H9 (cell line): ENCODE measurements around the gene KLF14. TPM values are rescaled to one million over a fixed set of nuclear protein-coding genes. Genes with fewer than 3 reads are reported as not detected.
"Not testable (repeated sequence)": the region's sequence is repeated elsewhere in the genome, so short reads cannot be mapped to it uniquely, and the experiment has no call there.

Experiments used
- DNase-seq: peaks from one replicate; pipeline ENCODE4 v3.0.0-alpha.2; 2017
- H2AFZ ChIP-seq: one replicate; pipeline ENCODE4 v1.6.1; 2013; ENCODE audit warnings: mild to moderate bottlenecking, low read length, control low read depth, moderate library complexity
- H2AK5ac ChIP-seq: 2 replicates; pipeline ENCODE4 v1.6.1; 2013; ENCODE audit warnings: low read length, control low read depth, mixed read lengths; ENCODE audit not compliant: insufficient read length
- H2BK120ac ChIP-seq: one replicate; pipeline ENCODE4 v1.6.1; 2013; ENCODE audit warnings: low read depth, mild to moderate bottlenecking, low read length, control low read depth, inconsistent platforms; ENCODE audit not compliant: poor library complexity, severe bottlenecking
- H2BK12ac ChIP-seq: 2 replicates; pipeline ENCODE4 v1.6.1; 2013; ENCODE audit warnings: low read length, control low read depth, mixed read lengths, low read depth; ENCODE audit not compliant: insufficient read length
- H2BK15ac ChIP-seq: 2 replicates; pipeline ENCODE4 v1.6.1; 2013; ENCODE audit warnings: low read depth, low read length, control low read depth
- H2BK20ac ChIP-seq: one replicate; pipeline ENCODE4 v1.6.1; 2013; ENCODE audit warnings: low read depth, mild to moderate bottlenecking, low read length, control low read depth, inconsistent platforms; ENCODE audit not compliant: poor library complexity, severe bottlenecking
- H2BK5ac ChIP-seq: 2 replicates; pipeline ENCODE4 v1.6.1; 2013; ENCODE audit warnings: low read length, control low read depth, mixed read lengths; ENCODE audit not compliant: insufficient read length
- H3K14ac ChIP-seq: 2 replicates; pipeline ENCODE4 v1.6.1; 2013; ENCODE audit warnings: low read length, control low read depth; ENCODE audit not compliant: insufficient read depth
- H3K18ac ChIP-seq: 2 replicates; pipeline ENCODE4 v1.6.1; 2013; ENCODE audit warnings: low read depth, mild to moderate bottlenecking, mixed read lengths, low read length, control low read depth; ENCODE audit not compliant: insufficient read length
- H3K23ac ChIP-seq: 2 replicates; pipeline ENCODE4 v1.6.1; 2013; ENCODE audit warnings: low read length, control low read depth, mixed read lengths, low read depth; ENCODE audit not compliant: insufficient read length
- H3K23me2 ChIP-seq: 2 replicates; pipeline ENCODE4 v1.6.1; 2013; ENCODE audit warnings: low read depth, mild to moderate bottlenecking, mixed read lengths, low read length, control low read depth; ENCODE audit not compliant: insufficient read length, poor library complexity, severe bottlenecking
- H3K27ac ChIP-seq: 2 replicates; pipeline ENCODE4 v1.5.1; 2013; ENCODE audit warnings: low read length, control low read depth, mixed read lengths, low read depth; ENCODE audit not compliant: insufficient read length
- H3K27me3 ChIP-seq: 2 replicates; pipeline ENCODE4 v1.6.1; 2013; ENCODE audit warnings: low read length, control low read depth, inconsistent platforms; ENCODE audit not compliant: insufficient read depth
- H3K4ac ChIP-seq: 2 replicates; pipeline ENCODE4 v1.6.1; 2013; ENCODE audit warnings: low read depth, mild to moderate bottlenecking, control low read depth, inconsistent platforms, low read length, moderate library complexity
- H3K4me1 ChIP-seq: 2 replicates; pipeline ENCODE4 v1.6.1; 2013; ENCODE audit warnings: low read length, control low read depth, inconsistent platforms; ENCODE audit not compliant: insufficient read depth
- H3K4me2 ChIP-seq: 2 replicates; pipeline ENCODE4 v1.6.1; 2013; ENCODE audit warnings: low read length, control low read depth, mixed read lengths; ENCODE audit not compliant: insufficient read length, insufficient read depth
- H3K56ac ChIP-seq: 2 replicates; pipeline ENCODE4 v1.6.1; 2013; ENCODE audit warnings: low read depth, mild to moderate bottlenecking, mixed read lengths, low read length, control low read depth; ENCODE audit not compliant: insufficient read length
- H3K79me1 ChIP-seq: 2 replicates; pipeline ENCODE4 v1.6.1; 2013; ENCODE audit warnings: low read depth, mild to moderate bottlenecking, moderate library complexity, low read length, control low read depth, inconsistent platforms; ENCODE audit not compliant: insufficient read depth, poor library complexity, severe bottlenecking
- H3K79me2 ChIP-seq: 2 replicates; pipeline ENCODE4 v1.6.1; 2013; ENCODE audit warnings: low read length, control low read depth, inconsistent platforms; ENCODE audit not compliant: insufficient read depth
- H3K9ac ChIP-seq: 2 replicates; pipeline ENCODE4 v1.6.1; 2013; ENCODE audit warnings: low read length, control low read depth, mixed read lengths; ENCODE audit not compliant: insufficient read length; ENCODE audit errors: extremely low read depth
- H3K9me3 ChIP-seq: one replicate; pipeline ENCODE4 v1.6.1; 2013; ENCODE audit warnings: low read depth, low read length, inconsistent platforms; ENCODE audit not compliant: control insufficient read depth
- H3T11ph ChIP-seq: one replicate; pipeline ENCODE4 v1.6.1; 2013; ENCODE audit warnings: mild to moderate bottlenecking, low read length, control low read depth, inconsistent platforms
- H4K20me1 ChIP-seq: one replicate; pipeline ENCODE4 v1.6.1; 2013; ENCODE audit not compliant: control insufficient read depth, insufficient read length, insufficient read depth
- H4K5ac ChIP-seq: 2 replicates; pipeline ENCODE4 v1.6.1; 2013; ENCODE audit warnings: low read depth, mild to moderate bottlenecking, mixed read lengths, low read length, control low read depth; ENCODE audit not compliant: insufficient read length
- H4K8ac ChIP-seq: replicated peaks from 2 replicates; pipeline ENCODE4 v1.6.1; 2013; ENCODE audit warnings: low read length, control low read depth, mixed read lengths, low read depth; ENCODE audit not compliant: insufficient read length
- H4K91ac ChIP-seq: 2 replicates; pipeline ENCODE4 v1.6.1; 2013; ENCODE audit warnings: low read depth, mild to moderate bottlenecking, moderate library complexity, mixed read lengths, low read length, control low read depth; ENCODE audit not compliant: insufficient read length
- H3K27ac Mint-ChIP-seq, 3 experiments: 2 replicates in 2 of 3; 3 replicates in 1 of 3; pipeline ENCODE4 v1.8.0; 2020 to 2021; ENCODE audit warnings: mixed read lengths in 3 of 3, mild to moderate bottlenecking in 1 of 3, moderate library complexity in 1 of 3
- H3K27me3 Mint-ChIP-seq: 2 replicates; pipeline ENCODE4 v1.8.0; 2021; ENCODE audit warnings: low read depth, mild to moderate bottlenecking, moderate library complexity, mixed read lengths
- H3K36me3 Mint-ChIP-seq, 3 experiments: 2 replicates in 2 of 3; 3 replicates in 1 of 3; pipeline ENCODE4 v1.8.0; 2020 to 2021; ENCODE audit warnings: low read depth in 3 of 3, mixed read lengths in 3 of 3; ENCODE audit not compliant: insufficient read depth in 1 of 3
- H3K4me1 Mint-ChIP-seq, 2 experiments: 2 replicates each; pipeline ENCODE4 v1.8.0; 2020; ENCODE audit warnings: mixed read lengths in 2 of 2
- H3K4me3 Mint-ChIP-seq, 2 experiments: 2 replicates in 1 of 2; 3 replicates in 1 of 2; pipeline ENCODE4 v1.8.0; 2020 to 2021; ENCODE audit warnings: mild to moderate bottlenecking in 2 of 2, mixed read lengths in 2 of 2, moderate library complexity in 1 of 2
- H3K9me3 Mint-ChIP-seq, 2 experiments: 2 replicates in 1 of 2; 3 replicates in 1 of 2; pipeline ENCODE4 v1.8.0; 2020; ENCODE audit warnings: mild to moderate bottlenecking in 2 of 2, mixed read lengths in 2 of 2, moderate library complexity in 1 of 2
- CTCF ChIP-seq: fragments of 200-600 bp; sonication (generic); conservative IDR thresholded peaks from 3 replicates; pipeline ENCODE4 v1.8.0; 2021; ENCODE audit warnings: antibody characterized with exemption, mild to moderate bottlenecking
- WGBS: extraction: QIAGEN DNeasy Blood & Tissue Kit; methylation state at CpG from one replicate; pipeline ENCODE4 v1.1.7; 2013; ENCODE audit warnings: missing lambda C conversion rate, low lambda C conversion rate, mixed read lengths; ENCODE audit not compliant: insufficient read length; ENCODE audit errors: extremely low coverage; 5-methylcytosine and 5-hydroxymethylcytosine counted together
- total RNA-seq: library from RNA; stranded (reverse); gene quantifications from 2 replicates; pipeline ENCODE4 v1.2.1, GENCODE V29; 2021

The KLF14 gene
- total RNA-seq, 1 experiment from 2014 or later: not detected

GRCh38 chr7:130768854-130769253, 34.8 kb upstream of the KLF14 start:
- no peak overlapping the region for H2BK120ac ChIP-seq

GRCh38 chr7:130764569-130764968, 30.6 kb upstream of the KLF14 start:
- H3K14ac ChIP-seq, H4K8ac ChIP-seq, H2BK12ac ChIP-seq, H3K27ac Mint-ChIP-seq, DNase-seq, H4K91ac ChIP-seq, H4K5ac ChIP-seq, H3K56ac ChIP-seq, H3K23me2 ChIP-seq, H3K18ac ChIP-seq, H2BK15ac ChIP-seq, H3K4me1 Mint-ChIP-seq, H3T11ph ChIP-seq, H3K79me2 ChIP-seq, H2BK20ac ChIP-seq, H3K27ac ChIP-seq, H3K4me3 Mint-ChIP-seq, H3K79me1 ChIP-seq, H3K23ac ChIP-seq, H2BK120ac ChIP-seq, H3K9ac ChIP-seq, H3K27me3 ChIP-seq, H2BK5ac ChIP-seq, H3K4me1 ChIP-seq, H4K20me1 ChIP-seq, H2AK5ac ChIP-seq, H2AFZ ChIP-seq, H3K9me3 ChIP-seq, H3K4me2 ChIP-seq, H3K27me3 Mint-ChIP-seq, H3K4ac ChIP-seq: not testable (repeated sequence)
- Mint-ChIP-seq H3K36me3 (peaks cover 2 to 14% (median 5%) of the 10 kb centered on the region in 3 experiments; a peak in 5 of 7 replicates), H3K9me3 (peaks cover 22 to 29% of the 10 kb centered on the region in 2 experiments)
- no CpG with 5 or more reads among the region's 4 CpGs for whole genome bisulfite sequencing

More at GRCh38 chr7:130768854-130769253, 34.8 kb upstream of the KLF14 start:
- Mint-ChIP-seq H3K27ac (no peak overlapping the region), H3K4me3 (no peak overlapping the region), H3K27me3 (peaks cover 2% of the 10 kb centered on the region; the same call in 1 of the 2 replicates), H3K4me1 (peaks cover 2 to 3% of the 10 kb centered on the region in 2 experiments; a peak in 2 of 4 replicates), H3K36me3 (peaks cover 6 to 48% (median 25%) of the 10 kb centered on the region in 3 experiments; a peak in 6 of 7 replicates), H3K9me3 (peaks cover 58 to 59% of the 10 kb centered on the region in 2 experiments)
- Histone ChIP-seq H3K4me2 (no peak overlapping the region), H3K9ac (no peak overlapping the region), H4K91ac (no peak overlapping the region), H2AK5ac (no peak overlapping the region), H2BK20ac (no peak overlapping the region), H3K14ac (no peak overlapping the region), H2BK15ac (no peak overlapping the region), H3K23me2 (no peaks in the 10 kb centered on the region), H3K23ac (no peak overlapping the region), H3K56ac (no peak overlapping the region), H2BK12ac (no peak overlapping the region), H3K4ac (no peak overlapping the region), H3K9me3 (peaks cover 5% of the 10 kb centered on the region), H3K4me1 (no peaks in the 10 kb centered on the region), H3K18ac (no peak overlapping the region), H3K79me2 (no peaks in the 10 kb centered on the region), H2BK5ac (no peak overlapping the region), H4K5ac (no peak overlapping the region), H3T11ph (no peak overlapping the region), H4K8ac (no peak overlapping the region), H3K79me1 (no peaks in the 10 kb centered on the region), H4K20me1 (no peaks in the 10 kb centered on the region), H2AFZ (no peak overlapping the region), H3K27me3 (no peaks in the 10 kb centered on the region), H3K27ac (no peak overlapping the region)
- DNase-seq: no peak
- no CpG with 5 or more reads among the region's 1 CpG for WGBS
- no peak for TF ChIP-seq CTCF
